ENCODE results near the gene SIPA1. TPM values are rescaled to one million over a fixed set of nuclear protein-coding genes. Genes with fewer than 3 reads are reported as not detected.

The SIPA1 gene
- total and polyA plus RNA-seq, 9 of the 15 experiments (the other 6 are each of a cell fraction or from before 2014, with no cell fraction given): 0.25 to 85.8 (median 16.8) TPM

- TF ChIP-seq GTF2F1 (IDR thresholded peaks at IDR 0.05; ENCODE audit: low read depth, low read length) (no peak), ZEB2 (IDR thresholded peaks at IDR 0.05) (no peak), HEY1 (CRISPR knock-in tag; IDR thresholded peaks at IDR 0.05; ENCODE audit: borderline replicate concordance) (no peak), MAFG (tag; conservative IDR thresholded peaks at IDR 0.05) (no peak), PHTF2 (CRISPR knock-in tag; IDR thresholded peaks at IDR 0.05) (no peak), RB1 (IDR thresholded peaks at IDR 0.05; ENCODE audit: low read depth) (no peak; the same call in 1 of the 2 replicates), SREBF2 (CRISPR knock-in tag; IDR thresholded peaks at IDR 0.05) (no peak), ATF3 (IDR thresholded peaks at IDR 0.05) (no peak), ATF3 (CRISPR knock-in tag; conservative IDR thresholded peaks at IDR 0.05) (no peak), EP300 (IDR thresholded peaks at IDR 0.05; ENCODE audit: low read length) (peak; percentile 37; the same call in 1 of the 2 replicates), HMG20A (CRISPR knock-in tag; conservative IDR thresholded peaks at IDR 0.05) (no peak), ARID4B (CRISPR knock-in tag; IDR thresholded peaks at IDR 0.05) (peak; percentile 10; the same call in 1 of the 2 replicates), ZNF445 (CRISPR knock-in tag; IDR thresholded peaks at IDR 0.05; ENCODE audit: low read depth) (no peak), ZNF140 (CRISPR knock-in tag; IDR thresholded peaks at IDR 0.05) (no peak), RCOR1 (IDR thresholded peaks at IDR 0.05; ENCODE audit: borderline replicate concordance in 1 of 2, low read depth in 2 of 2, low read length in 2 of 2) (peak in 1 of 2 experiments; percentile 42; a peak in 1 of 4 replicates), CBFA2T3 (IDR thresholded peaks at IDR 0.05) (no peak), DDX20 (tag; IDR thresholded peaks at IDR 0.05; ENCODE audit: low read depth) (no peak), RBM14 (IDR thresholded peaks at IDR 0.05; ENCODE audit: borderline replicate concordance, insufficient read depth, low read depth, low read length) (no peak)
- TF ChIP-seq, protein P1, sequence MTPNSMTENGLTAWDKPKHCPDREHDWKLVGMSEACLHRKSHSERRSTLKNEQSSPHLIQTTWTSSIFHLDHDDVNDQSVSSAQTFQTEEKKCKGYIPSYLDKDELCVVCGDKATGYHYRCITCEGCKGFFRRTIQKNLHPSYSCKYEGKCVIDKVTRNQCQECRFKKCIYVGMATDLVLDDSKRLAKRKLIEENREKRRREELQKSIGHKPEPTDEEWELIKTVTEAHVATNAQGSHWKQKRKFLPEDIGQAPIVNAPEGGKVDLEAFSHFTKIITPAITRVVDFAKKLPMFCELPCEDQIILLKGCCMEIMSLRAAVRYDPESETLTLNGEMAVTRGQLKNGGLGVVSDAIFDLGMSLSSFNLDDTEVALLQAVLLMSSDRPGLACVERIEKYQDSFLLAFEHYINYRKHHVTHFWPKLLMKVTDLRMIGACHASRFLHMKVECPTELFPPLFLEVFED (CRISPR knock-in tag; conservative IDR thresholded peaks at IDR 0.05): no peak
- TF ChIP-seq, protein P2, sequence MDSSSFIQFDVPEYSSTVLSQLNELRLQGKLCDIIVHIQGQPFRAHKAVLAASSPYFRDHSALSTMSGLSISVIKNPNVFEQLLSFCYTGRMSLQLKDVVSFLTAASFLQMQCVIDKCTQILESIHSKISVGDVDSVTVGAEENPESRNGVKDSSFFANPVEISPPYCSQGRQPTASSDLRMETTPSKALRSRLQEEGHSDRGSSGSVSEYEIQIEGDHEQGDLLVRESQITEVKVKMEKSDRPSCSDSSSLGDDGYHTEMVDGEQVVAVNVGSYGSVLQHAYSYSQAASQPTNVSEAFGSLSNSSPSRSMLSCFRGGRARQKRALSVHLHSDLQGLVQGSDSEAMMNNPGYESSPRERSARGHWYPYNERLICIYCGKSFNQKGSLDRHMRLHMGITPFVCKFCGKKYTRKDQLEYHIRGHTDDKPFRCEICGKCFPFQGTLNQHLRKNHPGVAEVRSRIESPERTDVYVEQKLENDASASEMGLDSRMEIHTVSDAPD (CRISPR knock-in tag; IDR thresholded peaks at IDR 0.05): no peak
Observed at GRCh38 chr11:65615229-65615949, 22.5 kb upstream of the SIPA1 start, which contains the start of gene PCNX3 (continued).
